NK-92 (cell line): ENCODE results near the gene ASPDH.
A peak's percentile ranks its signal among the peaks of the same experiment; 100 is the strongest.

Source experiments
- DNase-seq: peaks from one replicate; lab custom pipeline; 2025; ENCODE audit not compliant: unreplicated experiment; lab: John Stamatoyannopoulos, UW

The ASPDH gene

DNA sequence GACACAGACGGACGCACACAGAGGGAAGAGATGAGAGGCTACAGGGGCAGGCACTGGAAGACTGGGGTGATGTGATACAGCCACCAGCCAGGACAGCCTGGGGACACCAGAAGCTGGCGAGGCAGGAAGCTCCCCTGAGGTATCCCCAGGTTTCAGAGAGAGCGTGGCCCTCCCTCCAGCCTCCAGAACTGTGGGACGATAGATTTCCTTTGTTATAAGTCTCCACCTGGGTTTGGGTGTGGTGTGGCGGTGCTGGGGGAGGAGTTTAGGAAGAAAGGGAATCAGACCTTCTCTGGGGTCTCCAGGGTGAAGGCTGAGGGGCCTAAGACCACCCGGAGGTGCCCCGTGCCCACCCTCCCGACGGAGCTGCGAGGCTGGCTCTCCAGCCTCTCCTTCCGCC is 2.7 kb upstream of the ASPDH start:
- no peak for DNase-seq

DNA sequence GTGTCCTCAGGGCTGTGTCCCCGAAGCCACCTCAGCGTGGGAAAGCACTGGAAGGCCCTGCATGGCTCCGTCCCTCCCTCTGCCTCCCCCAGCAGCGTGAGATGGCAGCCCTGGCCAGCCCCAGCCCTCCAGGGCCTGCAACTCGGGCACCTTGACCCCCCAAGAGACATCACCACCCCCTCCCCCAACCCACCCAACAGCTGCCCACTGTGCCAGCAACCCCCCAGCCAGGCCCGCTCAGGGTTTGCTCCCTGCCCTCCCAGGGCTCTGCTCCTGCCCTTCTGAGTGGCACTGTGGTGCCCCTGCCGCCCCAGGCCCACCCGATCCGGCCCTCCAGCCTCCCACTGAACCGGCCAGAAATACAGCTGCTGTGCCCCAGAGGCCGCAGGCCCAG is 1.5 kb upstream of the ASPDH start:
- no peak for DNase-seq

DNA sequence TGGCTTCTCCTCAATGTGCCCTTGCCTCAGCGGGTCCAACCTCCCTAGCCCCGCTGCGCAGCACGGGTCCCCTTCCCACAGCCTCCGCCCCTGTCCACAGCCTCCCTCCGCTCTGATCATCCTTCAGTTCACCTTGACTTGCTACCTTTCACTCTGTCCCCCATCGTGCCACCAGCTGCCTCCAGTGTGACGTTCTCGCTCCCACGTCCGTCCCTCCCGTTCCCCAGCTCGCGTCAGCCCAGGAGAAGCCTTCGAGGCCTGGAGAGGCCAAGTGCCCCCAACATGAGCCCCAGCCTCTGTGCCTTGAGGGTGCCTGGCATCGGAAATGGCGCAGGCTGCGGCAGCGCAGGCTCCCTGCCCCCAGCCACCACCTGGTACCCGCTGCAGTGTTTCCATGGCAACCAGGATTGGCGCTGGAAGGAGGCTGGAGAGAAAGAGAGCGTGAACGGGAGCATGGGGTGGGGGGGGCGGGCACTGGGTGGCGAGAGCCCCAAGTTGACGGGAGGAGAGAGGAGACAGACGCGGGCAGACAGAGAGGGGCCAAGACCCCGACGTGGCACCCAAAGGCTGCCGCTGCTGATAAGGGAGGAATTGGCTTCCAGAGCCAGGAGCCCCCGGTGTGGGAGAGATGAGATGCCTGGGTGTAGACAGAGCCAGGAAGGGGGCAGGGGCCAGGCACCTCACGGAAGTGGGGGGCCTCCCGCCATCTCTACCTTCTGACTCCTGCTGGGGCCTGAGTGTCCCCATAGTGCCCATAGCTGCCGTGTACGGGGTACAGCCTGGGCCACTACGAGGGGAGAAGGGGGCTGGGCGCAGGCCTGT is 844 bp upstream of the ASPDH start:
- no peak for DNase-seq

DNA sequence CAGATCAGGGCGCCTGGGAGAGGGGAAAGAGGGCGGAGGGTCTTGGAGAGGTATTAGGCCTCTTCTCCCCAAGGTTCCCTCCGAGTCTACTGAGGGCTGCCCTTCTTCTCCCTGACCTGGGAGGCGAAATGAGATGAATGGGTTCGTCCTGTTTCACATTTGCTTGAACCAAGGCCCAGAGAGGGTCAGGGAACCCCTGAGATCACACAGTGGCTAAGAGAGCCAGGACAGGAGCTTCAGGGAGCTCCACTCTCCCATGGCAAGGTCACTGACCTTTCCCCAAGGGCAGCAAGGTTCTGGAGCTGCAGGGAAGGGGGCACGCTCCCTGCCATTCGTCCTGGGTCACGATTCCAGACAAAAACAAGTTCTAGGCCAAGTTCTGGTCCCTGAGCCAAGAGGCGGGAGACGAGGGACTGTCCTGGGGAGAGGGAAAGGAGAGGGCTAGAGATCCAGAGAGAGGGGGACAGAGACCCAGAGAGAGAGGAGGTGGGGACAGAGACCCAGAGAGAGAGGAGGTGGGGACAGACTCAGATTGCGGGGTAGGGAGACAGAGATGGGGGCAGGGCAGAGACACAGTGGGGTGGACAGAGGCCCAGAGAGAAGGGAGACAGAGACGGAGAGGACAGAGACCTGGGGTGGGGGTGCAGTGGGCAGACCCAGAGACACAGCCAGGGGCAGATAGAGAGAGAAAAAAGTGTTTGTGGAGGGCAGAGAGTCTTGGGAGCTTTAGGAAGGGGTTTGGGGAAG is 541 bp downstream of the ASPDH start:
- no peak for DNase-seq

DNA sequence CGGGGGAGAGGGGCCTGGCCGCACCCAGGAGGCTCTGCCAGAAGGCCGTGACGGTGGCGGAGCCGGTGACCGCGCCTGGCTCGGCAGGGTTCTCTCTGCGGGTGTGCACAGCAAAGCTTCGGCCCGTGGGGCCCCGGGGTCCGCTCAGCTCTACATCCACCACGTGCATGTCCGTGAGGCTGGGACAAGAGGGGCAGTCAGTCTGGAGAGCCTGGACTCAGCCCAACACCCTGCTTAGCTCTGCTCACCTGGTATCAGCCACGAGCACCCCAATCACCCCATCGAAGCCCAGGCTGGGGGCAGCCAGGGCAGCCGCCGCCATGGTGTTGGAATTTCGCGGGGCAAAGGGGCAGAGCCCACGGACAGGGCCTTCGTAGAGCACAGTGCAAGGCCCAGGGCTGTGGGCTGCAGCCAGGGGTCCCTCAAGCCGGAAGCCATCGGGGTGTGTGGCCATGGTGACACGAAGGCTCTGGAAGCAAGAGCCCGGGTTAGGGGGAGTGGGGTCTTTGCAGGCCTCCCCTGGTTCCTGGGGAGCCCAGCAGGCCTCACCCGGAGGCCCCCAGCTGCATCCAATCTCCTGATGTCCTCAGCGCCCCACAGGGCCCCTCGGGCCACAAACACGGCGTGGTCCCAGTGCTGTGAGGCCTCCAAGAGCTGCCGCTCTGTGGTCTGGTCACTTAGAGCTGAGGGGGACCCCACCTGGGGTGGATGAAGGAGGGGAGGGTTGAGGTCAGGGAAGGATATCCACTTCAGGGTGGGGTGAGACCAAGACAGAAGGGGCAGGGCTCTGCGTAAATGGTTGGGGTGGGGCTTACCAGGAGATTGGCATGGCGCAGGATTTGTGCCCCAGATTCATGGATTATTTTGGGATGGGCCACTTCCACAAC is 1.4 kb downstream of the ASPDH start:
- DNase-seq, result no peak

GRCh38 chr19:50511069-50511822 is 2.5 kb downstream of the ASPDH start, which contains the start of gene JOSD2:
Gene JOSD2, minus strand, starts transcription at chr19:50511191. Its CDS starts 760 bp downstream, at chr19:50510431.
- DNase-seq, result peak; percentile 84

GRCh38 chr19:50510700-50511068 is 3.0 kb downstream of the ASPDH start:
- no peak for DNase-seq

DNA sequence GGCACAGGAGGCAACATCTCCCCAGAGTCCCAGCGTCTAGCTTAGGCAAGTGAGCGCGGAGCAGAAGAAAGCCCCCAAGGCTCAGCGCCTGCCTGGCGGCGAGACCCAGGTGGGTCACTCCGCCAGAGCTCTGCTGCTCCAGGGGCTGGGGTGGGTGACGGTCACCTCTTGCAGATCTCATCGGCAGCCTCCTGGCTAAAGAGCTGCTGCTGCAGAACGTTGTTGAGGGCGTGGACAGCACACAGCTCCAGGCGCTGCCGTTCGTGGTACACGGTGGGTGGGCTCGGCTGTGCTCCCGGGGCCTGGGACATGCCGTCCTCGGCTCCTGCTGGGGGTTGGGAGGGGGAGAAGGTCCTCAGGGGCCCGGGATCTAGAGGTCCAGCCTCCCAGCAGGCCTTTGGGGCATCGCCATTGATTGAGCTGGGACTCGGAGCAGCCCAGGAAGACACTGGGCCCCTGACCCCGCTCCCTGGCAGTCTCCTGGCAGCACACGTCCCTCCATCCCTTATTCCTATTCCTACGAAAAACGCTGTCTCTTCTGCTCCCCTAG is 3.5 kb downstream of the ASPDH start:
- DNase-seq, result no peak

DNA sequence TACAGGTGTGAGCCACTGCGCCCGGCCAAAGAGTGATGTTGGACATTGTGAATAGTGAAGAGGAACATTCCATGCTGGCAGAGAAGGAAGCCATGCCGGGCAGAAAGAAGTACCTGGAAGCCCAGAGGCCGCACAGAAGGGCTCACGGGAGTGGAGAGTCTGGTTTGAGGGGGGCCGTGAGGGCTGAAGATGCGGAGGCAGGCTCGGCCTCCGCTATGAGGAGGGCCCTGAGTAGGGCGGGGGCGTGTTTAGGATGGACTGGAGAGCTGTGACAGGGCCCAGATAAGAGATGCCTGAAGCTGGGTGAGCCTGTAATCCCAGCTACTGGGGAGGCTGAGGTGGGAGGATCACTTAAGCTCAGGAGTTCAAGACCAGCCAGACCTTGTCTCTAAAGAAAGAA is 4.3 kb downstream of the ASPDH start:
- no peak for DNase-seq

DNA sequence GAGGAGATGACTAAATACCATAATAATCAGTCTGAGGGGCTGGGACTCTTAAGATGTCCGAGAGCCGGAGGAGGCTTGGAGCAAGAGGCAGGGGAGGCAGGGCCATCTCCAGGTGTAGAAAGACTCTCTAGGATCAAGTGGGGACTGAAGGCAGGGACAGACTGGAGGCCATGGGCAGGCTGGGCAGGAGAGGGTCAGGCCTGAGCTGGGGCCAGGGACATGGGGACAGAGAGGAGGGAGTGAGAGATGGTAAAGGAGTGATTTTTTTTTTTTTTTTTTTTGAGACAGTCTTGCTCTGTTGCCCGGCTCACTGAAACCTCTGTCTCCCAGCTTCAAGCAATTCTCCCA is 4.9 kb downstream of the ASPDH start:
- DNase-seq, result no peak

DNA sequence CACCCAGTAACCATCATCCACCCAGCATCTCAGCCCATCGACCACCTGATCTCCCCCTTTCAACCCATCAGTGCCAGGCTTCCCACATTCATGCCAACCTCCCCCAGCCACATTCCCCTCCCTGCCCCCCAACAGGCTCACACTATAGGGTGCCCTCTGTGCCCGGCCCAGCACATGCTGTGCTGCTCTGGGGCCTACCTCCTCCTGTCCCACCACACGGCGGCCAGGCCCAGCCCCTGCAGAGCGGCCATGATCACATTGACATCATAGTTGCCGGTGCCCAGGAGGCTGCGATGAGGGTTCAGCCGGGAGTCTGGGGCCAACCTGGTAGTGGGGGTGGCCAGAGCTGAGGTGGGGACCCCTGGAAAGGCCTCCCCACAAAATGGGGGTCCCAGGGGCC is 6.3 kb downstream of the ASPDH start:
- DNase-seq, result no peak

GRCh38 chr19:50506700-50507099 is 7.0 kb downstream of the ASPDH start:
- no peak for DNase-seq

DNA sequence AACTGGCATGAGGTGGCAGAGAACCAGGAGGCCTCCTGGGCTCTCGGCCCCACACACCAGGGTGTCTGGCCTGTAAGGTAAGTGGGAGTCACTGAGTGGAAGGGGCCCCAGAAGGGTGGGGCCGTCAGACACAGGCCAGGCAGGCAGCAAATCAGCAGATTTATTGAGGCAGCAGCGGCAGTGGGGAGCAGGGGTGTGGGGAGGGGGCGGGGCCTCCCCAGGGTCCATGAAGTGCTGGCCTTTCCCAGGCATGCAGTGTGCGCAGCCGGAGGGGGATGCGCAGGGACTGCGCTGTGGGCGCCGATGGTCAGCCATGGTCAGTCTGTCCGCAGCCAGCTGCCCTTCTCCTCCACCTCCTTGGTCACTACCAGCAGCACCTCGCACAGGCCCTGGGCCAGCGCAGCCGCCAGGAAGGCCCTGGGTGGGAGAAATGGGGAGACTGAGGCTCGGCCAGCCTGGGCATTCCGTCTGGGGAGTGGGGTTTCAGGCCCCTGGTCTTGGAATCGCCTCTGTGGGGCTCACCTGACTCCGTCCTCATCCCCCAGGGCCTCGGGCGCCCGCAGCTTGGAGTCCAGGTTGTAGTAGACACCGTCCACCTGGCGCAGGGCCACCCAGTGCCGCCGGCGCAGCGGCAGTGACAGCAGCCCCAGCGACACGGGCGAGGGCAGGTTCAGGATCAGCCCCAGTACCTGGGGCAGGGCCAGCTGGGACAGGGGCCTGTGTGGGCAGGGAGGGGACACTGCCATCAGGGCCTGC is 7.7 kb downstream of the ASPDH start:
- no peak for DNase-seq

DNA sequence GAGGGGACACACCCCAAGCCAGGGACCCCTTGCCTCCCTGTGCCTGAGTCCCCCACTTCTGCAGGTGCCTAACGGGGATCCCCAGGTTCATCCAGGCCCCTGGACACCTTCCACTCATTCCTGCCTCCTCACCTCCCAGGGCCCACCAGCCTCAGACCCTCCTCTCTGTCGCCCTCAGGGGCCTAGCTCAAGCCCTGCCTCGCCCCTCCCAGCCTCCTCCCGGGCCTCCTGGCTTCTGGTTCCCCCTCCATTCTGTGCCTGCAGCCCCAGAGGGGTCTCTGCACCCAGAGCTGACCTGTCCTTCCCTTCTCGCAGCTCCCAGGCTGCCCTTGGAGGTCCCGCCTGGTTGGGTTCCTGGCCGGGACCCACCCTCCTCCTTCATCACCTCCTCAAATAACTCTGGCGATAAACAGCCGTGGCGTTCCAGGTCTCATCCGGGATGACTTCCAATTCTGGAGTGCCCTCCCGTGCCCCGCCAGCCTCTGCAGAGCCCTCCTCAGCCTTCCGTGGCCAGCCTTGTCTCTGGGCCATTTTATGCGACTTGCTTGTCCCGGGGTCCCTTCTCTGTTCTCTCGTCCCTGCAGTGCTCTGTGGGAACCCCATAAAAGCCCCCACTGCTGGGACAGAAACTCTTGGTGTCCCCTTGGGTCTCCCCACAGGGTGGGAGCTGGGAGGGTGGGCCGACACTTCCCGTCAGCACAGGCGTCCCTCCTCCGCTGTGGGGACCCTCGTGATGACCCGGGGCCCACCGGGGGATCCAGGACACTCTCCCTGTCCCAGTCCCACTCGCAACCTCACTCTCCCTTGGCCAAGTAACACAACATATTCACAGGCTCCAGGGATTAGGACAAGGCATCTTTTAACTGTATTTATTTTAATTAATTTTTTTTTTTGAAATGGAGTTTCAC is 11.9 kb downstream of the ASPDH start:
- no peak for DNase-seq

DNA sequence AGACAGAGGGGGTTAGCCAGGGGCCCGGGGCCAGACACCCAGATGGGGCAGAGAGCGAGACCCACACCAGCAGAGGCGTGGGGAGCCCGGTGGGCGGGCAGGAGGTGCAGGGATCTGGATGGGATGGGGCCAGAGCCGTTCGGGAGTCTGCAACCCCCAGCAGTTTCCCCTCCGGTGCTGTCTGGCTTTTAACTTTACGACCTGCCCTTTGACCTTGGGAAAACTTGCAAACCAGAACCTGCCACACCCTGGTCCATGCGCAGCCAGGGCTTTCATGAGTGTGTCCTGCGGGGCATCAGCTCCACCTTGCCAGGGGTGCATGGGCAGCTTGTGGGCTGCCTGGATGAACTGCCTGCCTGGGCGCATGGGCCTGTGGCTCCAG is 12.5 kb downstream of the ASPDH start:
- DNase-seq, result no peak

- DNase-seq, result no peak
Observed at GRCh38 chr19:50500753-50501151, 13.0 kb downstream of the ASPDH start.

DNA sequence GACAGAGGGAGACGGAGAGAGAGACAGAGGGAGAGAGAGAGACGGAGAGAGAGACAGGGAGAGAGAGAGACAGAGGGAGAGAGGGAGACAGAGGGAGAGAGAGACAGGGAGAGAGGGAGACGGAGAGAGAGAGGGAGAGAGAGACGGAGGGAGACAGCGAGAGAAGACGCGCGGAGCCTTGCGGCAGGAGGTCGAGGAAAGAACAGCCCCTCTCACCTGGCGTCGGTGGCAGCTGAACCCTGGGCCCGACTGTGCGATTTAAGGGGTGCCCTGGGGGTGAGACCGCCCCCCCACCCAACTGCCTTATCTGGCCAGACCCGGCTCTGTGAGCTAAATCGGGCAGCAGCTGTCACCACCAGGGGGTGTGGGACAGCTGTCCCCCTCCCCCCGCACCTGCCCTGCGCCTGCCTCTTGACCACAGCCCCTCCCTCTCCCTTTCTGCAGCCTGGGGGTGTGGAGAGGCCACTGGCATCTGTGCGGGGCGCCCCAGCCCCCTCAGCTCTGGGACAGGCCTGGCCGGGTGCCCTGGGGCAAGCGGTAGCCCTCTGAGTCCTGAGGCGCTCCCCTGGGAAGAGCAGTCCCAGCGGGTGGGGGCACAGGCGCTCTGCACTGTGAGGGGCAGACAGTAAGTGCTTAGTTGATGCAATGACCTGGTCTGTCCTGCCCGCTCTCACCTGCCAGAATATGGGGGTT is 13.5 kb downstream of the ASPDH start:
- DNase-seq, result no peak
